CD14-positive monocyte (primary cell): ENCODE data around the gene ABI1. TPM values are rescaled to one million over a fixed set of nuclear protein-coding genes. Genes with fewer than 3 reads are reported as not detected.

Source experiments
- DNase-seq, 3 donors: peaks; one replicate each; pipeline ENCODE4 v3.0.0-alpha.2; 2011 to 2022
- H2AFZ ChIP-seq: 2 replicates; pipeline ENCODE4 v1.6.0; 2012; ENCODE audit warnings: mild to moderate bottlenecking, low read depth, low read length, inconsistent platforms; ENCODE audit not compliant: insufficient read depth, poor library complexity, severe bottlenecking
- H3K27ac ChIP-seq, 2 donors: 1 replicate in 1 of 2; 2 replicates in 1 of 2; pipeline ENCODE4 v1.5.1; 2012 to 2013; ENCODE audit warnings: low read length in 2 of 2, control low read depth in 1 of 2, inconsistent platforms in 1 of 2, low read depth in 1 of 2, mild to moderate bottlenecking in 1 of 2
- H3K27me3 ChIP-seq, 2 donors: one replicate each; pipeline versions ENCODE4 v1.6.0 to v1.6.1; 2011 to 2013; ENCODE audit warnings: low read length in 2 of 2; ENCODE audit not compliant: control insufficient read depth in 2 of 2, insufficient read depth in 2 of 2
- H3K36me3 ChIP-seq, 2 donors: replicated peaks in 1 of 2; 1 replicate in 1 of 2; 2 replicates in 1 of 2; pipeline versions ENCODE4 v1.5.1 to v1.6.1; 2012 to 2013; ENCODE audit warnings: low read length in 2 of 2, control low read depth in 1 of 2, inconsistent platforms in 1 of 2, mild to moderate bottlenecking in 1 of 2; ENCODE audit not compliant: insufficient read depth in 2 of 2, control insufficient read depth in 1 of 2
- H3K4me1 ChIP-seq, 2 donors: 1 replicate in 1 of 2; 2 replicates in 1 of 2; pipeline versions ENCODE4 v1.5.1 to v1.6.1; 2012 to 2013; ENCODE audit warnings: low read length in 2 of 2, control low read depth in 1 of 2, inconsistent platforms in 1 of 2, mild to moderate bottlenecking in 1 of 2, moderate library complexity in 1 of 2; ENCODE audit not compliant: insufficient read depth in 2 of 2, control insufficient read depth in 1 of 2
- H3K4me2 ChIP-seq: replicated peaks from 2 replicates; pipeline ENCODE3; 2012; ENCODE audit warnings: low read length, moderate library complexity, mild to moderate bottlenecking; ENCODE audit not compliant: poor library complexity, severe bottlenecking; ENCODE audit errors: extremely low read depth
- H3K4me3 ChIP-seq, 3 experiments: fragments of 200-600 bp in 1 of 3; sonication (generic) in 1 of 3; replicated peaks in 1 of 3; 1 replicate in 2 of 3; 2 replicates in 1 of 3; pipeline ENCODE4 v1.5.1; 2011 to 2013; ENCODE audit warnings: low read length in 3 of 3, mild to moderate bottlenecking in 3 of 3, control low read depth in 2 of 3, low read depth in 2 of 3, inconsistent platforms in 1 of 3, moderate library complexity in 1 of 3
- H3K79me2 ChIP-seq: 2 replicates; pipeline ENCODE4 v1.6.0; 2012; ENCODE audit warnings: mild to moderate bottlenecking, control low read depth, inconsistent platforms, low read length, moderate library complexity; ENCODE audit not compliant: insufficient read depth
- H3K9ac ChIP-seq: 2 replicates; pipeline ENCODE4 v1.6.0; 2017; ENCODE audit warnings: low read length, mild to moderate bottlenecking; ENCODE audit not compliant: insufficient read depth, poor library complexity, severe bottlenecking
- H3K9me3 ChIP-seq, 2 donors: replicated peaks in 1 of 2; 1 replicate in 1 of 2; 2 replicates in 1 of 2; pipeline versions ENCODE4 v1.5.1 to v1.6.1; 2012 to 2013; ENCODE audit warnings: low read length in 2 of 2, control low read depth in 1 of 2; ENCODE audit not compliant: control insufficient read depth in 1 of 2, insufficient read depth in 1 of 2
- H4K20me1 ChIP-seq: 2 replicates; pipeline ENCODE4 v1.6.0; 2012; ENCODE audit warnings: mild to moderate bottlenecking, low read length, control low read depth, moderate library complexity; ENCODE audit not compliant: insufficient read depth
- H3K27ac Mint-ChIP-seq, 7 donors: one replicate each; pipeline ENCODE4 v1.8.0; 2020; ENCODE audit warnings: mild to moderate bottlenecking in 7 of 7, mixed read lengths in 7 of 7, moderate library complexity in 6 of 7, inconsistent platforms in 2 of 7
- H3K27me3 Mint-ChIP-seq, 3 donors: one replicate each; pipeline ENCODE4 v1.8.0; 2021 to 2022; ENCODE audit warnings: low read depth in 3 of 3, mild to moderate bottlenecking in 3 of 3, mixed read lengths in 3 of 3, moderate library complexity in 3 of 3, inconsistent platforms in 1 of 3
- H3K36me3 Mint-ChIP-seq, 2 donors: one replicate each; pipeline ENCODE4 v1.8.0; 2020; ENCODE audit warnings: mixed read lengths in 2 of 2, inconsistent platforms in 1 of 2, mild to moderate bottlenecking in 1 of 2
- H3K4me1 Mint-ChIP-seq: one replicate; pipeline ENCODE4 v1.8.0; 2020; ENCODE audit warnings: mild to moderate bottlenecking, mixed read lengths
- H3K4me3 Mint-ChIP-seq, 2 donors: one replicate each; pipeline ENCODE4 v1.8.0; 2020; ENCODE audit warnings: mild to moderate bottlenecking in 2 of 2, mixed read lengths in 2 of 2, moderate library complexity in 1 of 2
- H3K9me3 Mint-ChIP-seq, 7 donors: one replicate each; pipeline ENCODE4 v1.8.0; 2020 to 2022; ENCODE audit warnings: mixed read lengths in 7 of 7, mild to moderate bottlenecking in 6 of 7, moderate library complexity in 6 of 7, inconsistent platforms in 2 of 7
- CTCF ChIP-seq: fragments of 200-600 bp; IDR thresholded peaks from one replicate; pipeline ENCODE4 v1.8.0; 2022; ENCODE audit warnings: antibody characterized with exemption, mild to moderate bottlenecking
- WGBS: methylation state at CpG from one replicate; pipeline ENCODE4 v1.1.5; 2013; ENCODE audit warnings: missing lambda C conversion rate; ENCODE audit not compliant: insufficient coverage; 5-methylcytosine and 5-hydroxymethylcytosine counted together
- intact Hi-C, 2 donors: fragments of 100-400 bp; cut with micrococcal nuclease; formaldehyde crosslinking; loops; one replicate each; pipeline versions ENCODE4 v1.15.0 to v1.15.1; 2023
- polyA plus RNA-seq, 3 donors: library from polyadenylated mRNA; depleted of rRNA in 1 of 3; unstranded in 2 of 3; stranded (reverse) in 1 of 3; fragments of 300-500 nt in 2 of 3; fragments of >200 nt in 1 of 3; fragmentation: Illumina TruSeq in 2 of 3; gene quantifications; 1 replicate in 2 of 3; 2 replicates in 1 of 3; pipeline ENCODE4 v1.2.3, GENCODE V29; 2012 to 2021

The ABI1 gene
- polyA plus RNA-seq, 3 donors: 39.8 to 77.2 (median 61.5) TPM

DNA sequence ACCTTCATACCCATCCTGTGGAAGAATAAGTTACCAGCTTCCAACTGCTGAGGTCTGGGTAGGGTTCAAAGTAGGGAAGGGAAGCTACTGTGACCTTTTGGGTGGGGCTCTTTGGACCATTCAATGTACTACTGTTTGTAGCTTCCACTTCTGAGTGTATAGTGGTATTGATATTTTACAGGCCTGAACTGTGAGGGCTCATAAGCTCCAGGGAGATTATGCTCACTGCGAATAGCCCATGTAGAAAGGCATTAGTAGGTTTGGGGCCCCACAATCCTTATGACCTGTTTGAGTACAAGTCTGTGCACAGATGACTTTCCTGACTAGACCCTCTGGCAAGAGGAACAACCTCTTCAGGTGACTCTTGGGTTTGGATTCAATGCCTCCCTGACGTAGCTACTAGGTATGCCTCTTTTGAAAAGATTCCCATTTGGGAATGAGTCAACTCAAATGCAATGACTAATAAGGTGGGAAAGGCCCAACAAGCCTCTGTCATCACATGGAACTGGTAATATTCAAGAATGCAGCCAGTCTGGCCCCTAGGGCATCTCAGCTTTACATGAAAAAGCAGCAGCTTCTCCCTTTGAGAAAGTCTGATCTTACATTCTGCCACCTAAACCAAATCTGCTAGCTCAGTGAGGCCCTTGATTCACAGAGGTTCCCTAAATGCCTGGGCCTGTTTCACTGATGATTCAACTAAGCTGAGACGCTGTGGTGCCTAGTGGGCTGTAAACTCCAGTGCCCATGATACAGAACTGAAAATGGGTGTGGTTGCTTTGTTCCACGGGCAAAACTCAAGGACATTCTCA lies 79.8 kb downstream of the ABI1 start:
- Mint-ChIP-seq H3K27me3 (no peaks in the 10 kb centered on the region), H3K36me3 (peaks cover 16 to 20% of the 10 kb centered on the region in 2 donors), H3K4me1 (peaks cover 48% of the 10 kb centered on the region), H3K9me3 (no peaks in the 10 kb centered on the region), H3K4me3 (no peak overlapping the region), H3K27ac (peak overlapping the region in 6 of 7 donors; percentile 35 to 85 (median 70))
- Histone ChIP-seq H3K9me3 (no peaks in the 10 kb centered on the region), H3K79me2 (peaks cover 99% of the 10 kb centered on the region), H3K36me3 (peaks cover 4 to 27% of the 10 kb centered on the region in 2 donors), H3K4me3 (no peak overlapping the region), H3K27ac (peak overlapping the region in 1 of 2 donors; percentile 68), H3K27me3 (no peaks in the 10 kb centered on the region), H3K9ac (no peak overlapping the region), H3K4me2 (no peak overlapping the region), H4K20me1 (peaks cover 100% of the 10 kb centered on the region), H3K4me1 (peaks cover 20 to 21% of the 10 kb centered on the region in 2 donors), H2AFZ (no peak overlapping the region)
- TF ChIP-seq CTCF: no peak
- intact Hi-C loops: no loop called here
- DNase-seq: peak; percentile 52 to 87 (median 62)
- WGBS: 100% methylated on average over 1 of the region's 4 CpGs

DNA sequence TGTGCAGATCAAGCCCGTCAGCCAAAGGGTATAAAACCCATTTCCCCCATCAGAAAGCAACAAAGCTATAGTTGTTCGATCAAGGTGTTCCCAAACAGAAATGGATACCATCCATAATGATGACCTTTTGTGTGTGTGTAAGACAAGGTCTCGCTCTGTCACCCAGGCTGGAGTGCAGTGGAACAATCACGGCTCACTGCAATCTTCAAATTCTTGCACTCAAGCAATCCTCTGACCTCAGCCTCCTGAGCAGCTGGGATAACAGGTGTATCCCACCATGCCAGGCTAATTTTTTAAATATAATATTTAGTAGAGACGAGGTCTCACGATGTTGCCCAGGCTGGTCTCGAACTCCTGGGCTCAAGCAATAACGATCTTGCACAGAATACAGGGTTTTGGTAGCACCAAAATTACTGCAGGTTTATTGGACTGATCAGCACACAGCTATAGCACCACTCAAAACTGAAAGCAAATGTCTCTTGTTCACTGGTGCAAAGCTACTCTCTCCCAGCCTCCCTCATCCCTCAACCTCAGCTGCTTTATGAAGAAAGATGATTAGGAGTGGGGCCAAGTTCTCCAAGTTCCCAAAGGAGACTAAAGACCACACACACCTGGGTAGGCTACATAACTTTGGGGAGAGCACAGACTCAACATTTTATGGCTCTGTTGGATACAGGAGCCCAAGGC lies 80.5 kb downstream of the ABI1 start:
- Histone ChIP-seq H3K9me3 (no peaks in the 10 kb centered on the region), H3K4me3 (no peak overlapping the region), H3K36me3 (peaks cover 4 to 26% of the 10 kb centered on the region in 2 donors), H3K4me1 (peaks cover 20 to 21% of the 10 kb centered on the region in 2 donors), H2AFZ (no peak overlapping the region), H3K79me2 (peaks cover 99% of the 10 kb centered on the region), H3K27ac (peak overlapping the region in 1 of 2 donors; percentile 68), H3K9ac (no peak overlapping the region), H4K20me1 (peaks cover 100% of the 10 kb centered on the region), H3K4me2 (no peak overlapping the region), H3K27me3 (no peaks in the 10 kb centered on the region)
- Mint-ChIP-seq H3K4me3 (no peak overlapping the region), H3K27me3 (no peaks in the 10 kb centered on the region), H3K27ac (peak overlapping the region in 2 of 7 donors; percentile 80 to 85), H3K9me3 (no peaks in the 10 kb centered on the region), H3K4me1 (peaks cover 48% of the 10 kb centered on the region), H3K36me3 (peaks cover 14 to 19% of the 10 kb centered on the region in 2 donors)
- no peak for TF ChIP-seq CTCF
- intact Hi-C loops: no loop called here
- 96% methylated on average over 4 of the region's 8 CpGs for WGBS
- no peak for DNase-seq
